GM10266 (cell line): ENCODE results near the gene CTSC.
A peak's percentile ranks its signal among the peaks of the same experiment; 100 is the strongest.

Experiments used
- DNase-seq: peaks from one replicate; pipeline ENCODE4 v3.0.0; 2012; ENCODE audit errors: extremely low spot score
- CTCF ChIP-seq: IDR thresholded peaks from 2 replicates; pipeline ENCODE4 v1.5.1; 2012; ENCODE audit warnings: mild to moderate bottlenecking, low read depth; ENCODE audit not compliant: control insufficient read depth, insufficient read depth; ENCODE audit errors: missing control alignments

CTSC gene

GRCh38 chr11:88337181-88337986 lies at the start of gene CTSC:
Gene CTSC, minus strand, starts transcription at chr11:88337736. Its CDS starts 64 bp downstream, at chr11:88337672.
- TF ChIP-seq CTCF, result no peak
- DNase-seq, result peak; percentile 78

GRCh38 chr11:88384669-88385005 lies 47.1 kb upstream of the CTSC start:
- DNase-seq, result no peak

GRCh38 chr11:88384004-88384668 lies 46.6 kb upstream of the CTSC start:
- no peak for TF ChIP-seq CTCF
- no peak for DNase-seq

More at GRCh38 chr11:88384669-88385005, 47.1 kb upstream of the CTSC start:
- no peak for TF ChIP-seq CTCF

- DNase-seq, result no peak
- no peak for TF ChIP-seq CTCF
Measured at GRCh38 chr11:88383447-88383846, 45.9 kb upstream of the CTSC start.

GRCh38 chr11:88379130-88379529 lies 41.6 kb upstream of the CTSC start:
- no peak for TF ChIP-seq CTCF
- no peak for DNase-seq

- no peak for TF ChIP-seq CTCF
- DNase-seq, result no peak
Measured at GRCh38 chr11:88378422-88379066, 41.0 kb upstream of the CTSC start.
